Sigmoid colon (tissue), 4 donors: ENCODE measurements around the gene FNDC1.

Experiments used
- CTCF ChIP-seq, 4 experiments: fragments of 450-650 bp in 3 of 4; fragments of 200-600 bp in 1 of 4; IDR thresholded peaks; one replicate each; pipeline ENCODE4 v1.5.1; 2016 to 2019; ENCODE audit warnings: antibody characterized with exemption in 4 of 4, mild to moderate bottlenecking in 3 of 4, moderate library complexity in 2 of 4
- EP300 ChIP-seq, 4 donors: sonication (generic); formaldehyde crosslinking; IDR thresholded peaks; one replicate each; pipeline ENCODE4 v1.6.1; 2017; ENCODE audit warnings: antibody characterized with exemption in 4 of 4
- POLR2A ChIP-seq, 2 donors: fragments of 450-650 bp; IDR thresholded peaks; one replicate each; pipeline ENCODE4 v1.6.1; 2016; ENCODE audit warnings: antibody characterized with exemption in 2 of 2, mild to moderate bottlenecking in 2 of 2, moderate library complexity in 2 of 2
- POLR2AphosphoS5 ChIP-seq, 4 donors: sonication (generic); formaldehyde crosslinking; IDR thresholded peaks; one replicate each; pipeline ENCODE4 v1.6.1; 2017; ENCODE audit warnings: antibody characterized with exemption in 4 of 4

GRCh38 chr6:159308198-159308597, 139.0 kb downstream of the FNDC1 start:
- no peak for TF ChIP-seq CTCF (IDR thresholded peaks at IDR 0.05)
- TF ChIP-seq EP300 (IDR thresholded peaks at IDR 0.05): no peak
- TF ChIP-seq POLR2A (IDR thresholded peaks at IDR 0.05): no peak
- TF ChIP-seq POLR2AphosphoS5 (IDR thresholded peaks at IDR 0.05): no peak
